ENCODE results near the gene TSPAN9. TPM values are rescaled to one million over a fixed set of nuclear protein-coding genes. Genes with fewer than 3 reads are reported as not detected.

Gene TSPAN9
- polyA plus RNA-seq, 1 donor (not counting 4 experiments of a cell fraction or from before 2014, with no cell fraction given) = 27.5 TPM

GRCh38 chr12:3199551-3200031, 122.4 kb downstream of the TSPAN9 start:
- Histone ChIP-seq H3K27me3 (ENCODE audit: control insufficient read depth, extremely low read depth, insufficient read depth, low read length) (peaks cover 4% of the 10 kb centered on the region), H3K36me3 (ENCODE audit: control insufficient read depth in 2 of 2, extremely low read depth in 1 of 2, insufficient read depth in 2 of 2, low read length in 2 of 2) (peaks cover 0 to 1% of the 10 kb centered on the region in 2 experiments), H3K4me1 (ENCODE audit: control insufficient read depth, extremely low read depth, insufficient read depth, low read length) (peaks cover 26% of the 10 kb centered on the region), H3K9me1 (ENCODE audit: control insufficient read depth, extremely low read depth, insufficient read depth, low read length) (peaks cover 2% of the 10 kb centered on the region), H4K20me1 (ENCODE audit: control insufficient read depth, extremely low read depth, insufficient read depth, low read length) (peaks cover 19% of the 10 kb centered on the region), H3K9me3 (ENCODE audit: control insufficient read depth, low read depth, low read length) (no peaks in the 10 kb centered on the region), H3K4me2 (ENCODE audit: control insufficient read depth, extremely low read depth, insufficient read depth, low read depth, low read length) (peak overlapping the region; percentile 85), H3K79me2 (ENCODE audit: control insufficient read depth, insufficient read depth, low read length) (no peaks in the 10 kb centered on the region), H3K4me3 (ENCODE audit: control insufficient read depth in 2 of 3, extremely low read depth in 1 of 3, insufficient read depth in 2 of 3, low read depth in 1 of 3, low read length in 3 of 3) (peak overlapping the region; percentile 32 to 65 (median 57)), H3K27ac (ENCODE audit: control insufficient read depth, insufficient read depth, low read length) (no peak overlapping the region), H3K9ac (ENCODE audit: control insufficient read depth, extremely low read depth, insufficient read depth, low read length) (no peak overlapping the region), H2AFZ (ENCODE audit: control insufficient read depth, low read length) (no peak overlapping the region)
- dilution Hi-C loops (cut with MboI; ENCODE audit: extremely low pct_ligation_motif_present, low sequenced_read_pairs) = no loop called here
- TF ChIP-seq EZH2 (IDR thresholded peaks at IDR 0.05; ENCODE audit: low read length) (peak; percentile 68), CTCF (optimal IDR thresholded peaks at IDR 0.05 in 1 of 3, IDR thresholded peaks at IDR 0.05 in 1 of 3, conservative IDR thresholded peaks at IDR 0.05 in 1 of 3; ENCODE audit: extremely low read depth in 1 of 3, insufficient read depth in 2 of 3, low read length in 3 of 3) (no peak)
- DNase-seq (ENCODE audit: low read depth, low spot score) (no peak), FAIRE-seq (no peak)

- Histone ChIP-seq H3K27me3 (ENCODE audit: control insufficient read depth, extremely low read depth, insufficient read depth, low read length) (peaks cover 4% of the 10 kb centered on the region), H3K9me1 (ENCODE audit: control insufficient read depth, extremely low read depth, insufficient read depth, low read length) (peaks cover 2% of the 10 kb centered on the region), H3K9ac (ENCODE audit: control insufficient read depth, extremely low read depth, insufficient read depth, low read length) (no peak overlapping the region), H2AFZ (ENCODE audit: control insufficient read depth, low read length) (no peak overlapping the region), H3K9me3 (ENCODE audit: control insufficient read depth, low read depth, low read length) (no peaks in the 10 kb centered on the region), H4K20me1 (ENCODE audit: control insufficient read depth, extremely low read depth, insufficient read depth, low read length) (peaks cover 19% of the 10 kb centered on the region), H3K79me2 (ENCODE audit: control insufficient read depth, insufficient read depth, low read length) (no peaks in the 10 kb centered on the region), H3K4me3 (ENCODE audit: control insufficient read depth in 2 of 3, extremely low read depth in 1 of 3, insufficient read depth in 2 of 3, low read depth in 1 of 3, low read length in 3 of 3) (peak overlapping the region; percentile 32 to 65 (median 57)), H3K4me1 (ENCODE audit: control insufficient read depth, extremely low read depth, insufficient read depth, low read length) (peaks cover 27% of the 10 kb centered on the region), H3K4me2 (ENCODE audit: control insufficient read depth, extremely low read depth, insufficient read depth, low read depth, low read length) (peak overlapping the region; percentile 85), H3K36me3 (ENCODE audit: control insufficient read depth in 2 of 2, extremely low read depth in 1 of 2, insufficient read depth in 2 of 2, low read length in 2 of 2) (peaks cover 0 to 1% of the 10 kb centered on the region in 2 experiments), H3K27ac (ENCODE audit: control insufficient read depth, insufficient read depth, low read length) (no peak overlapping the region)
- DNase-seq (ENCODE audit: low read depth, low spot score) = no peak
- peak; percentile 44 for TF ChIP-seq EZH2 (IDR thresholded peaks at IDR 0.05; ENCODE audit: low read length)
- TF ChIP-seq CTCF (optimal IDR thresholded peaks at IDR 0.05 in 1 of 3, IDR thresholded peaks at IDR 0.05 in 1 of 3, conservative IDR thresholded peaks at IDR 0.05 in 1 of 3; ENCODE audit: extremely low read depth in 1 of 3, insufficient read depth in 2 of 3, low read length in 3 of 3) = no peak
- FAIRE-seq = no peak
- dilution Hi-C loops (cut with MboI; ENCODE audit: extremely low pct_ligation_motif_present, low sequenced_read_pairs) = no loop called here
These were observed 122.9 kb downstream of the TSPAN9 start for GRCh38 chr12:3200032-3200617.
